DOHH2 (cell line): Measurements from ENCODE around the gene APH1B.

Source experiments
- H3F3A ChIP-seq: fragments of 200-600 bp; sonication (generic), shearing (Covaris generic); 2 replicates; pipeline ENCODE4 v1.6.0; 2016; ENCODE audit warnings: antibody characterized with exemption, mild to moderate bottlenecking; ENCODE audit not compliant: control insufficient read depth, insufficient read depth
- H3K27ac ChIP-seq: fragments of 200-600 bp; sonication (generic); 2 replicates; pipeline ENCODE4 v1.5.1; 2014; ENCODE audit warnings: low read depth, mild to moderate bottlenecking, low read length, moderate library complexity
- H3K27me3 ChIP-seq: fragments of 200-600 bp; sonication (generic); 2 replicates; pipeline ENCODE4 v1.6.1; 2014; ENCODE audit warnings: mild to moderate bottlenecking, low read length, mixed read lengths; ENCODE audit not compliant: control insufficient read depth
- H3K36me3 ChIP-seq: fragments of 200-600 bp; sonication (generic); 2 replicates; pipeline ENCODE4 v1.6.1; 2014; ENCODE audit warnings: mild to moderate bottlenecking, low read length, moderate library complexity, mixed read lengths; ENCODE audit not compliant: control insufficient read depth
- H3K4me1 ChIP-seq: fragments of 200-600 bp; sonication (generic); 2 replicates; pipeline ENCODE4 v1.6.1; 2014; ENCODE audit warnings: mild to moderate bottlenecking, low read length, mixed read lengths; ENCODE audit not compliant: control insufficient read depth
- H3K4me2 ChIP-seq: fragments of 200-600 bp; sonication (generic); 2 replicates; pipeline ENCODE4 v1.6.0; 2014; ENCODE audit warnings: mild to moderate bottlenecking, low read length, moderate library complexity
- H3K4me3 ChIP-seq: fragments of 200-600 bp; sonication (generic); 2 replicates; pipeline ENCODE4 v1.5.1; 2014; ENCODE audit warnings: mild to moderate bottlenecking, low read length, mixed read lengths
- H3K79me2 ChIP-seq: fragments of 200-600 bp; sonication (generic); 2 replicates; pipeline ENCODE4 v1.6.1; 2014; ENCODE audit warnings: mild to moderate bottlenecking, low read length, mixed read lengths; ENCODE audit not compliant: control insufficient read depth
- H3K9me2 ChIP-seq: fragments of 200-600 bp; sonication (generic); replicated peaks from 2 replicates; pipeline ENCODE4 v1.6.1; 2014; ENCODE audit warnings: mild to moderate bottlenecking, low read length, mixed read lengths; ENCODE audit not compliant: control insufficient read depth
- H3K9me3 ChIP-seq: fragments of 200-600 bp; sonication (generic); 2 replicates; pipeline ENCODE4 v1.6.1; 2014; ENCODE audit warnings: antibody characterized with exemption, low read length, mixed read lengths; ENCODE audit not compliant: control insufficient read depth, insufficient read depth
- H4K20me1 ChIP-seq: fragments of 200-600 bp; sonication (generic); 2 replicates; pipeline ENCODE4 v1.6.0; 2014; ENCODE audit warnings: low read depth, mild to moderate bottlenecking, antibody characterized with exemption, low read length, moderate library complexity; ENCODE audit not compliant: control insufficient read depth, insufficient read depth
- CTCF ChIP-seq: fragments of 200-600 bp; sonication (generic); IDR thresholded peaks from one replicate; pipeline ENCODE4 v1.5.1; 2014; ENCODE audit warnings: antibody characterized with exemption, mild to moderate bottlenecking, low read depth, low read length; ENCODE audit not compliant: poor library complexity, severe bottlenecking
- EZH2phosphoT487 ChIP-seq: fragments of 200-600 bp; sonication (generic); IDR thresholded peaks from 2 replicates; pipeline ENCODE4 v1.6.1; 2017; ENCODE audit warnings: borderline replicate concordance, mild to moderate bottlenecking, antibody characterized with exemption, low read length, moderate library complexity, mixed read lengths

The APH1B gene

GRCh38 chr15:63231706-63232105 is 45.7 kb upstream of the APH1B start:
- Histone ChIP-seq H3K27me3 (no peaks in the 10 kb centered on the region), H3K36me3 (no peaks in the 10 kb centered on the region), H3K4me3 (no peak overlapping the region), H3K9me3 (no peaks in the 10 kb centered on the region), H3K4me2 (no peak overlapping the region), H3K79me2 (peaks cover 8% of the 10 kb centered on the region), H3F3A (peaks cover 8% of the 10 kb centered on the region; the same call in 1 of the 2 replicates), H3K9me2 (no peaks in the 10 kb centered on the region), H3K4me1 (peaks cover 25% of the 10 kb centered on the region), H4K20me1 (no peaks in the 10 kb centered on the region), H3K27ac (no peak overlapping the region)
- TF ChIP-seq EZH2phosphoT487 (no peak), CTCF (no peak)

GRCh38 chr15:63232405-63232804 is 45.0 kb upstream of the APH1B start:
- H3F3A ChIP-seq: peaks cover 8% of the 10 kb centered on the region; the same call in 1 of the 2 replicates
- peaks cover 32% of the 10 kb centered on the region for H3K4me1 ChIP-seq
- no peak overlapping the region for H3K27ac ChIP-seq
- H3K79me2 ChIP-seq: peaks cover 10% of the 10 kb centered on the region
- H4K20me1 ChIP-seq: no peaks in the 10 kb centered on the region
- no peak overlapping the region for H3K4me3 ChIP-seq
- no peaks in the 10 kb centered on the region for H3K9me3 ChIP-seq
- TF ChIP-seq CTCF: no peak
- no peak for TF ChIP-seq EZH2phosphoT487
- no peaks in the 10 kb centered on the region for H3K9me2 ChIP-seq
- no peaks in the 10 kb centered on the region for H3K36me3 ChIP-seq
- no peaks in the 10 kb centered on the region for H3K27me3 ChIP-seq
- H3K4me2 ChIP-seq: peak overlapping the region; percentile 39

GRCh38 chr15:63232943-63233342 is 44.5 kb upstream of the APH1B start:
- Histone ChIP-seq H3K36me3 (no peaks in the 10 kb centered on the region), H3K4me1 (peaks cover 35% of the 10 kb centered on the region), H3K4me2 (peak overlapping the region; percentile 49), H3K27ac (no peak overlapping the region), H3F3A (peaks cover 8% of the 10 kb centered on the region; the same call in 1 of the 2 replicates), H4K20me1 (no peaks in the 10 kb centered on the region), H3K79me2 (peaks cover 12% of the 10 kb centered on the region), H3K9me3 (no peaks in the 10 kb centered on the region), H3K27me3 (no peaks in the 10 kb centered on the region), H3K9me2 (no peaks in the 10 kb centered on the region), H3K4me3 (no peak overlapping the region)
- no peak for TF ChIP-seq EZH2phosphoT487
- TF ChIP-seq CTCF: no peak
